HepG2 (cell line): ENCODE measurements around the gene CD4. TPM values are rescaled to one million over a fixed set of nuclear protein-coding genes. Genes with fewer than 3 reads are reported as not detected.
A peak's percentile ranks its signal among the peaks of the same experiment; 100 is the strongest.

Source experiments
- ARNT ChIP-seq: fragments of 450-650 bp; IDR thresholded peaks from 2 replicates; pipeline ENCODE4 v1.6.1; 2017
- DZIP1 ChIP-seq: sonication (generic); formaldehyde crosslinking; IDR thresholded peaks from 2 replicates; pipeline ENCODE4 v1.5.0; 2020; ENCODE audit warnings: mild to moderate bottlenecking, missing genetic modification reagents
- HNRNPLL ChIP-seq: fragments of 200-400 bp; formaldehyde crosslinking; IDR thresholded peaks from 2 replicates; pipeline ENCODE4 v1.6.1; 2017; ENCODE audit warnings: mild to moderate bottlenecking, low read depth, low read length; ENCODE audit not compliant: poor library complexity, severe bottlenecking
- KDM5B ChIP-seq: sonication (generic); formaldehyde crosslinking; IDR thresholded peaks from 2 replicates; pipeline ENCODE4 v1.4.0; 2020; ENCODE audit warnings: missing genetic modification reagents, mild to moderate bottlenecking, borderline replicate concordance
- PHF20 ChIP-seq: sonication (generic); formaldehyde crosslinking; IDR thresholded peaks from 2 replicates; pipeline ENCODE4 v1.5.0; 2020; ENCODE audit warnings: mild to moderate bottlenecking, missing genetic modification reagents
- RBM39 ChIP-seq: fragments of 200-400 bp; formaldehyde crosslinking; IDR thresholded peaks from one replicate; pipeline ENCODE4 v1.6.1; 2018; ENCODE audit warnings: antibody characterized with exemption, mild to moderate bottlenecking, low read depth, low read length; ENCODE audit not compliant: poor library complexity, severe bottlenecking
- ZNF121 ChIP-seq: sonication (generic); formaldehyde crosslinking; IDR thresholded peaks from 2 replicates; pipeline ENCODE4 v1.5.0; 2020; ENCODE audit warnings: mild to moderate bottlenecking, missing genetic modification reagents
- ZNF292 ChIP-seq: sonication (generic); formaldehyde crosslinking; IDR thresholded peaks from 2 replicates; pipeline ENCODE4 v1.8.1; 2022; ENCODE audit warnings: mild to moderate bottlenecking, low read depth, missing genetic modification reagents, borderline replicate concordance
- ZNF510 ChIP-seq: sonication (generic); formaldehyde crosslinking; IDR thresholded peaks from 2 replicates; pipeline ENCODE4 v1.4.0; 2020; ENCODE audit warnings: low read depth, mild to moderate bottlenecking, missing genetic modification reagents
- ZNF567 ChIP-seq: sonication (generic); formaldehyde crosslinking; IDR thresholded peaks from 2 replicates; pipeline ENCODE4 v1.8.1; 2023; ENCODE audit warnings: mild to moderate bottlenecking, missing genetic modification reagents, borderline replicate concordance
- ZNF580 ChIP-seq: IDR thresholded peaks from 2 replicates; pipeline ENCODE4 v1.6.1; 2016; ENCODE audit warnings: low read depth, borderline replicate concordance
- ZNF883 ChIP-seq: sonication (generic); formaldehyde crosslinking; IDR thresholded peaks from 2 replicates; pipeline ENCODE4 v1.5.1; 2020; ENCODE audit warnings: mild to moderate bottlenecking, missing genetic modification reagents; ENCODE audit errors: not compliant biosample characterization
- ZSCAN29 ChIP-seq: sonication (generic); formaldehyde crosslinking; conservative IDR thresholded peaks from 2 replicates; pipeline ENCODE4 v1.4.0; 2020; ENCODE audit warnings: mild to moderate bottlenecking, missing genetic modification reagents
- polyA plus RNA-seq, 8 experiments: library from polyadenylated mRNA; depleted of rRNA in 3 of 8; stranded (reverse) in 7 of 8; unstranded in 1 of 8; fragments of >200 nt; fragmentation: Illumina TruSeq in 4 of 8; extraction: Trizol in 4 of 8; gene quantifications; 2 replicates each; pipeline versions ENCODE4 v1.2.1 to v1.2.3, GENCODE V29; 2011 to 2016; ENCODE audit warnings: low read depth in 4 of 8, missing spikeins in 1 of 8, mixed read lengths in 1 of 8; ENCODE audit not compliant: insufficient read depth in 1 of 8
- total RNA-seq, 5 experiments: library from RNA; depleted of rRNA; stranded (reverse); fragments of >200 nt; fragmentation: Illumina TruSeq; extraction: Trizol; gene quantifications; 2 replicates each; pipeline ENCODE4 v1.2.3, GENCODE V29; 2016; ENCODE audit warnings: low read depth in 1 of 5
- TF ChIP-seq, protein P1 (sequence below), 2 experiments: sonication (generic) in 1 of 2; formaldehyde crosslinking in 1 of 2; IDR thresholded peaks; 2 replicates each; pipeline versions ENCODE4 v1.5.1 to v1.6.1; 2011 to 2020; ENCODE audit warnings: borderline replicate concordance in 1 of 2, low read depth in 1 of 2, low read length in 1 of 2, mild to moderate bottlenecking in 1 of 2, missing genetic modification reagents in 1 of 2, moderate library complexity in 1 of 2
- TF ChIP-seq, protein P2 (sequence below): sonication (generic); formaldehyde crosslinking; IDR thresholded peaks from 2 replicates; pipeline ENCODE4 v1.5.0; 2020; ENCODE audit warnings: missing genetic modification reagents

Gene CD4
- total and polyA plus RNA-seq, 2 of the 13 experiments (the other 11 are each of a cell fraction or from before 2014, with no cell fraction given) = 0.07 to 0.95 TPM

- no peak for TF ChIP-seq DZIP1 (CRISPR knock-in tag)
- no peak for TF ChIP-seq HNRNPLL
- TF ChIP-seq, protein P1, sequence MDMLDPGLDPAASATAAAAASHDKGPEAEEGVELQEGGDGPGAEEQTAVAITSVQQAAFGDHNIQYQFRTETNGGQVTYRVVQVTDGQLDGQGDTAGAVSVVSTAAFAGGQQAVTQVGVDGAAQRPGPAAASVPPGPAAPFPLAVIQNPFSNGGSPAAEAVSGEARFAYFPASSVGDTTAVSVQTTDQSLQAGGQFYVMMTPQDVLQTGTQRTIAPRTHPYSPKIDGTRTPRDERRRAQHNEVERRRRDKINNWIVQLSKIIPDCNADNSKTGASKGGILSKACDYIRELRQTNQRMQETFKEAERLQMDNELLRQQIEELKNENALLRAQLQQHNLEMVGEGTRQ (IDR thresholded peaks at IDR 0.05; ENCODE audit: low read depth, low read length) = no peak
- TF ChIP-seq, protein P1 (CRISPR knock-in tag; IDR thresholded peaks at IDR 0.05; ENCODE audit: borderline replicate concordance) = no peak; the same call in 1 of the 2 replicates
- TF ChIP-seq ZNF883 (CRISPR knock-in tag) = no peak
- TF ChIP-seq ZNF510 (CRISPR knock-in tag) = no peak
- no peak for TF ChIP-seq RBM39
- TF ChIP-seq KDM5B (CRISPR knock-in tag) = no peak
- TF ChIP-seq PHF20 = no peak; the same call in 1 of the 2 replicates
- TF ChIP-seq ZNF121 (CRISPR knock-in tag) = peak; percentile 56; the same call in 1 of the 2 replicates
- TF ChIP-seq ZNF567 (CRISPR knock-in tag) = no peak
- TF ChIP-seq, protein P2, sequence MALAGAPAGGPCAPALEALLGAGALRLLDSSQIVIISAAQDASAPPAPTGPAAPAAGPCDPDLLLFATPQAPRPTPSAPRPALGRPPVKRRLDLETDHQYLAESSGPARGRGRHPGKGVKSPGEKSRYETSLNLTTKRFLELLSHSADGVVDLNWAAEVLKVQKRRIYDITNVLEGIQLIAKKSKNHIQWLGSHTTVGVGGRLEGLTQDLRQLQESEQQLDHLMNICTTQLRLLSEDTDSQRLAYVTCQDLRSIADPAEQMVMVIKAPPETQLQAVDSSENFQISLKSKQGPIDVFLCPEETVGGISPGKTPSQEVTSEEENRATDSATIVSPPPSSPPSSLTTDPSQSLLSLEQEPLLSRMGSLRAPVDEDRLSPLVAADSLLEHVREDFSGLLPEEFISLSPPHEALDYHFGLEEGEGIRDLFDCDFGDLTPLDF = no peak
- no peak for TF ChIP-seq ZNF580
- 0 out of 2 replicates have a peak, but pooled peaks have one; percentile 66 for TF ChIP-seq ZSCAN29
- TF ChIP-seq ZNF292 (CRISPR knock-in tag) = no peak
- TF ChIP-seq ARNT = no peak
Observed at GRCh38 chr12:6753772-6754356, 35.5 kb upstream of the CD4 start (continued).
